GM19372 (cell line): ENCODE results near the gene MAGT1.
"Not testable (repeated sequence)": the region's sequence is repeated elsewhere in the genome, so short reads cannot be mapped to it uniquely, and the experiment has no call there.

Experiments
- ATAC-seq: cut with Tn5 transposase; IDR thresholded peaks from one replicate; pipeline ENCODE4 v1.9.1; 2021; ENCODE audit warnings: mild to moderate bottlenecking, low read depth, moderate library complexity; ENCODE audit not compliant: unreplicated experiment

MAGT1 gene

GRCh38 chrX:77894921-77895886 lies at the start of gene MAGT1:
Gene MAGT1 (minus strand): TSS chrX:77895435. CDS start chrX:77895410, 25 bp downstream.
- peak; percentile 91 for ATAC-seq

GRCh38 chrX:77945031-77945430 lies 49.8 kb upstream of the MAGT1 start:
- not testable (repeated sequence) for ATAC-seq

GRCh38 chrX:77938083-77938680 lies 42.9 kb upstream of the MAGT1 start:
- ATAC-seq: no peak

GRCh38 chrX:77937291-77937690 lies 42.1 kb upstream of the MAGT1 start:
- ATAC-seq: no peak

GRCh38 chrX:77936299-77936698 lies 41.1 kb upstream of the MAGT1 start:
- ATAC-seq: no peak

GRCh38 chrX:77935886-77936285 lies 40.7 kb upstream of the MAGT1 start:
- ATAC-seq: no peak

GRCh38 chrX:77930581-77930980 lies 35.3 kb upstream of the MAGT1 start:
- ATAC-seq: no peak

GRCh38 chrX:77925764-77926163 lies 30.5 kb upstream of the MAGT1 start:
- ATAC-seq: no peak

GRCh38 chrX:77924320-77924859 lies 29.2 kb upstream of the MAGT1 start:
- ATAC-seq: no peak

- ATAC-seq: no peak
Measured at GRCh38 chrX:77922787-77923186, 27.6 kb upstream of the MAGT1 start.

GRCh38 chrX:77919370-77919769 lies 24.1 kb upstream of the MAGT1 start:
- ATAC-seq: not testable (repeated sequence)

- ATAC-seq: no peak
Measured at GRCh38 chrX:77918568-77918967, 23.3 kb upstream of the MAGT1 start.

GRCh38 chrX:77917294-77917933 lies 22.2 kb upstream of the MAGT1 start:
- ATAC-seq: no peak

- ATAC-seq: peak; percentile 97
Measured at GRCh38 chrX:77910108-77910840, 15.0 kb upstream of the MAGT1 start, which contains the start of gene ATP7A. Gene ATP7A (plus strand): TSS chrX:77910693. CDS start chrX:77971642, 60,949 bp downstream.

GRCh38 chrX:77901506-77901905 lies 6.3 kb upstream of the MAGT1 start:
- ATAC-seq: no peak

GRCh38 chrX:77900688-77901087 lies 5.5 kb upstream of the MAGT1 start:
- no peak for ATAC-seq

GRCh38 chrX:77899081-77899828 lies 4.0 kb upstream of the MAGT1 start, which contains the start of gene COX7B:
Gene COX7B (plus strand): TSS chrX:77899468. CDS start chrX:77899554, 86 bp downstream.
- ATAC-seq: peak; percentile 53

- no peak for ATAC-seq
Measured at GRCh38 chrX:77893713-77894112, 1.5 kb downstream of the MAGT1 start.

GRCh38 chrX:77892887-77893286 lies 2.3 kb downstream of the MAGT1 start:
- ATAC-seq: no peak
